Measurements from ENCODE around the gene AOPEP.

AOPEP gene

DNA sequence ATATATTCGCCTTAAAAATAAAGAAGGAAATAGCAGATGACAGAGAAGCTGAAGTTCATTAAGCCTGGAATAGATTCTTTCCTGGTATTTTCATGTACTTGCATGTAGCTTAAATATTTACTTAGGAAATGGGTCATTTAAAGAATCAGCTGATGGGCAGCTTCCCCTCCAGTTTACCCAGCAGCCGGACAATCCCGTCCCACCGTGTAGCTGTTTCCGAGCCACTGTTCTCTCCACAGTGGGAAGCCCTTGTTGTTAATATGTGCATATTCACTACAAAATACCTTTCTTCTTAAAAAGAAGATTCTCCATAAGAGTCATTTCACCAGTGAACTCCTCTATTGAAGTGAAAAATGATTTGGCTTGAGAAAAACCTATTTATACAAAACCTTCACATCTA, 404.0 kb downstream of the AOPEP start:
- no peak for DNase-seq

DNA sequence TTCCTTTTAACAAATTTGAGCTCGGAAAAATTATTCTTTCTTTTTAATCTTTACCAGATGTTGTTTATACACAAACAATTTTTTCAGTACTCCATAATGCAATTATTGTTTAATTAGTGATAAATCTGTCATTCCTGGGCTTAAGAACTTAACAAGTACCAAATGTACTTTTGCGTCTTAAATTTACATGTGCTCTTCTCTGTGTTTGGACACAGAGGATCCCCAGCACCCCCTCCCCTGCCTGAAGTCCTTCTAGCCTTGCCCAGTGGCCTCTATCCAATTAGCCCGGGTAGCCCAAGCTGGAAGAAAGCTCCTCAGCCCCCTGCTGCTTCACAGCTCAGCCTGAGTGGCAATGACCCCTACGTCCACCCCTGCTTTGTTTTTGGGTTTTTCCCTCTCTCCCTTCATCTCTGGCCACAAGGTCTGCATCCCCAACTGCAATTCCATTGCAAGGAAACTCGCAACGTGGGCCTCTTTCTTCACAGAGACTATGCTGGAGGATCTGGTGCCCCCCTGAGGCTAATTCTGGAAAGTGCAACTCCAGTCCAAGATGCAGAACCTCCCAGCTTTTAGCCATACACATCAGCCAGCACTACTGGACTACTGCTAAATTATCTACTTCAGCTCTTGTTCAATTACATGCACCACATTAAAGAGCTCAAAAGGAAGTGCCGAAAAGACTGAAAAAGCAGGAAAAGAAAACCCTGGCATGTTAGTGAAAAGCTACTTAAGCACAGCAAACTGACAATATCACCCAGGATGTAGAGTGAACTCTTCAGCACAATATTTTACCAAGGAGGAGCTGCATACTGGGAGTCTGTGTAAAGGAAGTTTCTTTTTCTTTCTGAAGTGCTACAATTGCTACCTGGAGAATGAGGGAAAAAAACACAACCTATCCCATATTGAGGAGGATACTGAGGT, 404.8 kb downstream of the AOPEP start:
- peak; percentile 42 for DNase-seq

DNA sequence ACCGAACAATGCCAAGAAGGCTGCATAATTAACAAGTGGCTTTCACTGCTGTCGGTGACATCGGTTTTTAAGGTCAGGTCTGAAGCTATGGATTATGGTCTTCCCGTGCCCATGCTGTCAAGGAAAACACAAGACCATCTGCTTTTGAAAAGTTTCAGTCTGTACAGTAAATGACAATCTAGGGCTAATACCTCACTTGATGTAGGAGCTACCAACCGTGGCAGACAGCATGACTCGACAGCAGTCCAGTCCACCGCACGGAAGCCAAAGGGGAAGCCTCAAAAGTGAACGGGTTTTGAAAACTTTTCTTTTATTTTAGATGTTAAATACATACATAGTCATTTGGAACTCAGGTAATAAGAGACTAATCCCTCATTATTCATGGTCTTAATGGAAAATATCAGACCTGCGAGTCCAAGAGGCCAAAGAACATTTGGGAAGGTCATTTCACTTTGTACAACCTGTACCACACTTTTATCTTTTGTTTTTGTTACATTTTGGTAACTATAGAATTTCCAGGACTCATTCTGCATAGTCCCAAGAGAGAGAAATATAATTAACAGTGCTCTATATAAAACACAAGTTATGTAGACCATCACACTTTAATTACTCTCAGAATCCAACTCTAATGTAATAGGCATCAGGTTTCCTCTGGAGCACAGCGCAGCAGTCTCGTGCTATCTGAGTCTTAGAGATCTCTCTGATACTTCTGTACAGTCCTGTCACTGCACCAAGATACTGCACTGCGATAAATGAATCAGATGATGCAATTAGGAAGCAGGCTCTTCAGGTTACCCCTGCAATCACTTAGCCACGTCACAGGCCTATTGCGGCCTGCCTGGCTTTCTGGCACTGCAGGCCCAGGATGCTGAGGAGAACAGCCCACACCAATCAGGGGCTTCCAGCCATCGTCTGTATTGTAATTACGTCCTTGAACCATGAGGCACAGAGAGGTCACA, 406.1 kb downstream of the AOPEP start:
- DNase-seq, result no peak

DNA sequence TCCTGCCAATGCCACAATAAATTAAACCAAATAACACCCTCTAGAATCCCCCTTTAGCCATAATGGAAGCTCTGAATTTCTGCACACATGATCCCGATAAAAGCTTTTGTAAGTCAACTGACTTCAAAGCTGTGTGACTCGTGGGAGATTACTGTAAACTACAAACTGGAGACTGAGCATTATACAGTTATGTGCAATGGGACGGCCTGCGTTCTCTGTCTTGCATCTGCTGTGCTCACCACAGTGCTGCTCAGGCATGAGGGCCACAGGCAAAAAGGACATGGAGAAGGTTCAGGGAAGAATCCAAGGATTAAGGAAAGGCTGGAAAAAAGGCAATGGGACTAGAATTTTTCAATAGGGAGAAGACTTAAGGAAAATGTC, 406.8 kb downstream of the AOPEP start:
- no peak for DNase-seq

- no peak for DNase-seq
Measured at GRCh38 chr9:95134457-95134881, 408.0 kb downstream of the AOPEP start.

GRCh38 chr9:95135756-95136155, 409.3 kb downstream of the AOPEP start:
- no peak for DNase-seq

All from hematopoietic multipotent progenitor cell treated with erythropoietin and hydrocortisone succinate and interleukin-3 and kit ligand, for 8 days (in vitro differentiated cells).